ENCODE results near the gene HEPHL1.

HEPHL1 gene

GRCh38 chr11:94034207-94034606, 13.1 kb downstream of the HEPHL1 start:
- Histone ChIP-seq H3K79me2 (ENCODE audit: insufficient read depth, low read length) (no peaks in the 10 kb centered on the region), H3K9ac (ENCODE audit: low read length) (no peak overlapping the region), H3F3A (ENCODE audit: insufficient read depth) (no peaks in the 10 kb centered on the region), H4K20me1 (ENCODE audit: low read depth, low read length) (no peaks in the 10 kb centered on the region), H3K36me3 (ENCODE audit: low read length) (no peaks in the 10 kb centered on the region), H3K9me3 (ENCODE audit: insufficient read depth, low read length) (no peaks in the 10 kb centered on the region), H3K27ac (ENCODE audit: low read depth, low read length) (no peak overlapping the region), H3K9me2 (replicated peaks; ENCODE audit: insufficient read depth, low read length) (no peaks in the 10 kb centered on the region), H3K4me3 (ENCODE audit: insufficient read depth, low read length, poor library complexity, severe bottlenecking) (no peak overlapping the region), H3K27me3 (ENCODE audit: low read length) (no peaks in the 10 kb centered on the region), H3K4me2 (ENCODE audit: low read depth, low read length, poor library complexity, severe bottlenecking) (no peak overlapping the region), H2AFZ (ENCODE audit: low read depth, low read length, severe bottlenecking) (no peak overlapping the region)
- no peak for TF ChIP-seq CTCF (IDR thresholded peaks at IDR 0.05; ENCODE audit: insufficient read depth, low read length, poor library complexity, severe bottlenecking)
- no peak for TF ChIP-seq EZH2phosphoT487 (conservative IDR thresholded peaks at IDR 0.05; ENCODE audit: low read length)

- Histone ChIP-seq H3K9me2 (replicated peaks; ENCODE audit: insufficient read depth, low read length) (no peaks in the 10 kb centered on the region), H2AFZ (ENCODE audit: low read depth, low read length, severe bottlenecking) (no peak overlapping the region), H3K79me2 (ENCODE audit: insufficient read depth, low read length) (no peaks in the 10 kb centered on the region), H4K20me1 (ENCODE audit: low read depth, low read length) (no peaks in the 10 kb centered on the region), H3K9ac (ENCODE audit: low read length) (no peak overlapping the region), H3K4me3 (ENCODE audit: insufficient read depth, low read length, poor library complexity, severe bottlenecking) (no peak overlapping the region), H3K4me2 (ENCODE audit: low read depth, low read length, poor library complexity, severe bottlenecking) (no peak overlapping the region), H3K27me3 (ENCODE audit: low read length) (no peaks in the 10 kb centered on the region), H3K27ac (ENCODE audit: low read depth, low read length) (no peak overlapping the region), H3K9me3 (ENCODE audit: insufficient read depth, low read length) (no peaks in the 10 kb centered on the region), H3K36me3 (ENCODE audit: low read length) (no peaks in the 10 kb centered on the region), H3F3A (ENCODE audit: insufficient read depth) (no peaks in the 10 kb centered on the region)
- no peak for TF ChIP-seq CTCF (IDR thresholded peaks at IDR 0.05; ENCODE audit: insufficient read depth, low read length, poor library complexity, severe bottlenecking)
- no peak for TF ChIP-seq EZH2phosphoT487 (conservative IDR thresholded peaks at IDR 0.05; ENCODE audit: low read length)
Measured at GRCh38 chr11:94036096-94036495, 14.9 kb downstream of the HEPHL1 start.

GRCh38 chr11:94043241-94043640, 22.1 kb downstream of the HEPHL1 start:
- no peaks in the 10 kb centered on the region for H3K79me2 ChIP-seq (ENCODE audit: insufficient read depth, low read length)
- no peaks in the 10 kb centered on the region for H3F3A ChIP-seq (ENCODE audit: insufficient read depth)
- H3K9me3 ChIP-seq (ENCODE audit: insufficient read depth, low read length): no peaks in the 10 kb centered on the region
- no peaks in the 10 kb centered on the region for H3K36me3 ChIP-seq (ENCODE audit: low read length)
- no peaks in the 10 kb centered on the region for H4K20me1 ChIP-seq (ENCODE audit: low read depth, low read length)
- no peak overlapping the region for H3K27ac ChIP-seq (ENCODE audit: low read depth, low read length)
- no peak overlapping the region for H2AFZ ChIP-seq (ENCODE audit: low read depth, low read length, severe bottlenecking)
- no peak overlapping the region for H3K9ac ChIP-seq (ENCODE audit: low read length)
- no peaks in the 10 kb centered on the region for H3K27me3 ChIP-seq (ENCODE audit: low read length)
- H3K4me2 ChIP-seq (ENCODE audit: low read depth, low read length, poor library complexity, severe bottlenecking): no peak overlapping the region
- no peak for TF ChIP-seq EZH2phosphoT487 (conservative IDR thresholded peaks at IDR 0.05; ENCODE audit: low read length)
- TF ChIP-seq CTCF (IDR thresholded peaks at IDR 0.05; ENCODE audit: insufficient read depth, low read length, poor library complexity, severe bottlenecking): no peak
- no peaks in the 10 kb centered on the region for H3K9me2 ChIP-seq (replicated peaks; ENCODE audit: insufficient read depth, low read length)
- H3K4me3 ChIP-seq (ENCODE audit: insufficient read depth, low read length, poor library complexity, severe bottlenecking): no peak overlapping the region

Measured in SU-DHL-6 (cell line).